ENCODE data around the gene RNF123. TPM values are rescaled to one million over a fixed set of nuclear protein-coding genes. Genes with fewer than 3 reads are reported as not detected.

RNF123 gene
- total RNA-seq, 1 experiment from 2014 or later = 23.1 TPM

DNA sequence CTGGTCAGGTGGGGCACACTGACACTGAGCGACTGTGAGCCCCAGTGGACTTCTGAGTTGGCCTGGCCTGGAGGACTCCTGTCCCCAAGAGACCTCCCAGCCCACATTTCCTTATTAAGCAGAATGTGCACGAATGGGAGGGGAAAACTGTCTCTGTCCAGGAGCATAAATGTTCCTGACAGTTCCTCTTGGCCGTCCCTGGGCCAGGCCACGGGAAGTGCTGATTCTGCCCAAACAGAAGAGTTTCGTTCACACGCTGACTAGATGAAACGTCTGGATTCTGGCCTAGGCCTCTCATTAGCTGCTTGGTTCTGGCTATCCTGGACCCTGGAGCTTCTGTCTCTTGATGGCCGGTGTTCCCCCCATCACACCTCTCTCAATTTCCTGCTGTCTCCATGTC is 44.7 kb upstream of the RNF123 start:
- POLR2A ChIA-PET = no interaction called here
- CTCF ChIA-PET = no interaction called here
- in situ Hi-C loops (cut with HindIII; ENCODE audit: low pct_unique_long_range_greater_than_20kb, low sequenced_read_pairs) = no loop called here

DNA sequence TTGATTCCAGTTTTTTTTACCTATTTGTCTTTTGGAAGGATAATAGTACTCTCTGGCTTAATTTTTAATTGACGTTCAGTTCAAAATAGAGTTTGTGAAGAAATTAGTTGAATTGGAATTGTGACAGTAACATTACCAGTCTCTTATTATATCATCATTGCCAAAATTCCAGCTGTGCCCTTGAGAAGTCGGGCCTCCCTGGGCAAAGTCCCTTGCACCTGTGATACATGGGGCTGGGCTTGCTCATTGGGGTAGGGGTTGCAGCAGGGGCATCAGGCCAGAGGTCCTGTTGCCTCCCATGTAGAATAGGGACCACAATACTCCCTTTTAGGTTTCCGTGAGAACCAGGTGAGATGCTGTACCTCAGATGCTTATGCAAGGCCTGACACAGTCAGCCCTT is 43.1 kb upstream of the RNF123 start:
- H3K36me3 ChIP-seq (ENCODE audit: control insufficient read depth, insufficient read depth, low read length) = no peaks in the 10 kb centered on the region
- ChIA-PET POLR2A (no interaction called here), CTCF (no interaction called here)
- H3K4me1 ChIP-seq (ENCODE audit: control insufficient read depth, insufficient read depth, low read length) = no peaks in the 10 kb centered on the region
- no peak for ATAC-seq
- BruUV-seq (replicated peaks) = no TSS peak
- H3K27me3 ChIP-seq (ENCODE audit: control insufficient read depth, insufficient read depth, low read length) = no peaks in the 10 kb centered on the region
- in situ Hi-C loops (cut with HindIII; ENCODE audit: low pct_unique_long_range_greater_than_20kb, low sequenced_read_pairs) = no loop called here
- H3K9me3 ChIP-seq (ENCODE audit: control insufficient read depth, insufficient read depth, low read depth, low read length) = no peaks in the 10 kb centered on the region
- no peak for DNase-seq (ENCODE audit: low read depth, low spot score)
- H3K4me3 ChIP-seq (ENCODE audit: low read depth in 2 of 2, low read length in 2 of 2) = no peak overlapping the region
- H3K27ac ChIP-seq (ENCODE audit: low read length) = no peak overlapping the region
- TF ChIP-seq SIN3A (IDR thresholded peaks at IDR 0.05; ENCODE audit: borderline replicate concordance, insufficient read depth, low read depth, low read length) (no peak), TCF7L2 (IDR thresholded peaks at IDR 0.05; ENCODE audit: low read depth, low read length) (no peak), POLR2AphosphoS5 (IDR thresholded peaks at IDR 0.05; ENCODE audit: low read depth, low read length) (no peak)
- TF ChIP-seq, protein P1, sequence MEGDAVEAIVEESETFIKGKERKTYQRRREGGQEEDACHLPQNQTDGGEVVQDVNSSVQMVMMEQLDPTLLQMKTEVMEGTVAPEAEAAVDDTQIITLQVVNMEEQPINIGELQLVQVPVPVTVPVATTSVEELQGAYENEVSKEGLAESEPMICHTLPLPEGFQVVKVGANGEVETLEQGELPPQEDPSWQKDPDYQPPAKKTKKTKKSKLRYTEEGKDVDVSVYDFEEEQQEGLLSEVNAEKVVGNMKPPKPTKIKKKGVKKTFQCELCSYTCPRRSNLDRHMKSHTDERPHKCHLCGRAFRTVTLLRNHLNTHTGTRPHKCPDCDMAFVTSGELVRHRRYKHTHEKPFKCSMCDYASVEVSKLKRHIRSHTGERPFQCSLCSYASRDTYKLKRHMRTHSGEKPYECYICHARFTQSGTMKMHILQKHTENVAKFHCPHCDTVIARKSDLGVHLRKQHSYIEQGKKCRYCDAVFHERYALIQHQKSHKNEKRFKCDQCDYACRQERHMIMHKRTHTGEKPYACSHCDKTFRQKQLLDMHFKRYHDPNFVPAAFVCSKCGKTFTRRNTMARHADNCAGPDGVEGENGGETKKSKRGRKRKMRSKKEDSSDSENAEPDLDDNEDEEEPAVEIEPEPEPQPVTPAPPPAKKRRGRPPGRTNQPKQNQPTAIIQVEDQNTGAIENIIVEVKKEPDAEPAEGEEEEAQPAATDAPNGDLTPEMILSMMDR (IDR thresholded peaks at IDR 0.05) = no peak
- TF ChIP-seq, protein P2, sequence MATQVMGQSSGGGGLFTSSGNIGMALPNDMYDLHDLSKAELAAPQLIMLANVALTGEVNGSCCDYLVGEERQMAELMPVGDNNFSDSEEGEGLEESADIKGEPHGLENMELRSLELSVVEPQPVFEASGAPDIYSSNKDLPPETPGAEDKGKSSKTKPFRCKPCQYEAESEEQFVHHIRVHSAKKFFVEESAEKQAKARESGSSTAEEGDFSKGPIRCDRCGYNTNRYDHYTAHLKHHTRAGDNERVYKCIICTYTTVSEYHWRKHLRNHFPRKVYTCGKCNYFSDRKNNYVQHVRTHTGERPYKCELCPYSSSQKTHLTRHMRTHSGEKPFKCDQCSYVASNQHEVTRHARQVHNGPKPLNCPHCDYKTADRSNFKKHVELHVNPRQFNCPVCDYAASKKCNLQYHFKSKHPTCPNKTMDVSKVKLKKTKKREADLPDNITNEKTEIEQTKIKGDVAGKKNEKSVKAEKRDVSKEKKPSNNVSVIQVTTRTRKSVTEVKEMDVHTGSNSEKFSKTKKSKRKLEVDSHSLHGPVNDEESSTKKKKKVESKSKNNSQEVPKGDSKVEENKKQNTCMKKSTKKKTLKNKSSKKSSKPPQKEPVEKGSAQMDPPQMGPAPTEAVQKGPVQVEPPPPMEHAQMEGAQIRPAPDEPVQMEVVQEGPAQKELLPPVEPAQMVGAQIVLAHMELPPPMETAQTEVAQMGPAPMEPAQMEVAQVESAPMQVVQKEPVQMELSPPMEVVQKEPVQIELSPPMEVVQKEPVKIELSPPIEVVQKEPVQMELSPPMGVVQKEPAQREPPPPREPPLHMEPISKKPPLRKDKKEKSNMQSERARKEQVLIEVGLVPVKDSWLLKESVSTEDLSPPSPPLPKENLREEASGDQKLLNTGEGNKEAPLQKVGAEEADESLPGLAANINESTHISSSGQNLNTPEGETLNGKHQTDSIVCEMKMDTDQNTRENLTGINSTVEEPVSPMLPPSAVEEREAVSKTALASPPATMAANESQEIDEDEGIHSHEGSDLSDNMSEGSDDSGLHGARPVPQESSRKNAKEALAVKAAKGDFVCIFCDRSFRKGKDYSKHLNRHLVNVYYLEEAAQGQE (IDR thresholded peaks at IDR 0.05; ENCODE audit: insufficient read depth in 1 of 2, low read depth in 2 of 2, low read length in 1 of 2) = no peak
- intact Hi-C loops (cut with micrococcal nuclease; ENCODE audit: unreplicated experiment) = no loop called here

More for the DNA sequence above, 44.7 kb upstream of the RNF123 start:
- ATAC-seq (no peak), DNase-seq (ENCODE audit: low read depth, low spot score) (no peak)
- Histone ChIP-seq H3K36me3 (ENCODE audit: control insufficient read depth, insufficient read depth, low read length) (no peaks in the 10 kb centered on the region), H3K27me3 (ENCODE audit: control insufficient read depth, insufficient read depth, low read length) (no peaks in the 10 kb centered on the region), H3K9me3 (ENCODE audit: control insufficient read depth, insufficient read depth, low read depth, low read length) (no peaks in the 10 kb centered on the region), H3K4me1 (ENCODE audit: control insufficient read depth, insufficient read depth, low read length) (no peaks in the 10 kb centered on the region), H3K27ac (ENCODE audit: low read length) (no peak overlapping the region), H3K4me3 (ENCODE audit: low read depth in 2 of 2, low read length in 2 of 2) (no peak overlapping the region)
- no peak for TF ChIP-seq TCF7L2 (IDR thresholded peaks at IDR 0.05; ENCODE audit: low read depth, low read length)
- TF ChIP-seq POLR2AphosphoS5 (IDR thresholded peaks at IDR 0.05; ENCODE audit: low read depth, low read length) = no peak
- TF ChIP-seq SIN3A (IDR thresholded peaks at IDR 0.05; ENCODE audit: borderline replicate concordance, insufficient read depth, low read depth, low read length) = no peak
- TF ChIP-seq, protein P1 (IDR thresholded peaks at IDR 0.05) = no peak
- TF ChIP-seq, protein P2 (IDR thresholded peaks at IDR 0.05; ENCODE audit: insufficient read depth in 1 of 2, low read depth in 2 of 2, low read length in 1 of 2) = no peak
- no TSS peak for BruUV-seq (replicated peaks)
- intact Hi-C loops (cut with micrococcal nuclease; ENCODE audit: unreplicated experiment) = no loop called here

Measured in Panc1 (cell line).